Stimulated activated CD8-positive, alpha-beta memory T cell treated with anti-CD3 and anti-CD28 coated beads, Interleukin-12 subunit alpha, Interleukin-12 subunit beta, amount 100 ng/mL, for 4 hours (primary cell): ENCODE data around the gene TRABD2B.

Experiments used
- DNase-seq: peaks from one replicate; pipeline ENCODE4 v3.0.0-alpha.2; 2020; ENCODE audit warnings: low read depth

Gene TRABD2B

DNA sequence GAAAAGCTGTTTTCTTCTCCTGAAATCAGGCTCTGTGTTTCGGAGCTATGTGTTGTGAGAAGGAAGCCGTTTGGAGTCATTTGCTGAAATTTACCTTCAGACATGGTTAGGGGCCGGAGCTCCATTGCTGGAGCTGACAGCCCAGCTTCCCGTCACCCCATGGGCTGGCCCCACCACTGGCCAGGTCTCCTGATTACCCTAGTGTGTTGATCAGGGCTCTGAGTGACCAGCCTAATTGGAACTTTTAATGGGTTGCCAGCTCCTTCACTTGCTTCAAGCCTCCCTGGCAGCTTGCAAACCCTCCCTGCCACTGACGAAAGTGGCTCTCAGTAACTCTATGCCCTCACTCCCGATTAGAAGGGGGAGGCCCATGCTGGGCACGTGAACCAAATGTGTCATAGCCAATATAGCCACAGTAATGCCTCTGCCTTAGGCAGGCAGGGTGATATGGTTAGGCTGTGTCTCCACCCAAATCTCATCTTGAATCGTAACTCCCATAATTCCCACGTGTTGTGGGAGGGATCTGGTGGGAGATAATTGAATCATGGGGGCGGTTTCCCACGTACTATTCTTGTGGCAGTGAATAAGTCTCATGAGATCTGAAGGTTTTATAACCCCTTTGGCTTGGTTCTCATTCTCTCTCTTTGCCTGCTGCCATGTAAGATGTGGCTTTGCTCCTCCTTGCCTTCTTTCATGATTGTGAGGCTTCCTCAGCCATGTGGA, 224.1 kb downstream of the TRABD2B start:
- no peak for DNase-seq

DNA sequence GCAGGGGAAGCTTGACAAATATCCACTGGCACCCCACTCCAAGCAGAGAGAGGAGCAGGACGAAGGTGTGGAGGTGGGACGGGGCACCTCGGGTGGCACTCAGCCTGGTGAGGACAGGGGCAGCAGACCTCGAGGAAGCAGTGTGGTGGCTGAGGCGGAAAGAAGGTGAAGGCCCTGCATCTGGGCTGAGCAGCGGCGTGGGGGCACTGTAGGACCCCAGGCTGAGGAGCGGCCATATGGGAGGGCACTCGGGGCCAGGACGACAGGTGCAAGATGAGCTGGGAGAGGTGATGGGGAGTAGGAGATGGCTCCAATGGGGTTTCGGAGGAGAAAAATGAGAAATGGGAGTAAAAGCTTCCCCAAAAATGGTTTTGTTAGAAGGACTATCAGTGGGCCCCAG, 224.9 kb downstream of the TRABD2B start:
- DNase-seq, result no peak

GRCh38 chr1:47771751-47772150, 225.4 kb downstream of the TRABD2B start:
- DNase-seq, result no peak

GRCh38 chr1:47769983-47770382, 227.2 kb downstream of the TRABD2B start:
- no peak for DNase-seq

- no peak for DNase-seq
These were observed 227.9 kb downstream of the TRABD2B start for GRCh38 chr1:47769295-47769694.

GRCh38 chr1:47767741-47768100, 229.5 kb downstream of the TRABD2B start:
- DNase-seq, result no peak

DNA sequence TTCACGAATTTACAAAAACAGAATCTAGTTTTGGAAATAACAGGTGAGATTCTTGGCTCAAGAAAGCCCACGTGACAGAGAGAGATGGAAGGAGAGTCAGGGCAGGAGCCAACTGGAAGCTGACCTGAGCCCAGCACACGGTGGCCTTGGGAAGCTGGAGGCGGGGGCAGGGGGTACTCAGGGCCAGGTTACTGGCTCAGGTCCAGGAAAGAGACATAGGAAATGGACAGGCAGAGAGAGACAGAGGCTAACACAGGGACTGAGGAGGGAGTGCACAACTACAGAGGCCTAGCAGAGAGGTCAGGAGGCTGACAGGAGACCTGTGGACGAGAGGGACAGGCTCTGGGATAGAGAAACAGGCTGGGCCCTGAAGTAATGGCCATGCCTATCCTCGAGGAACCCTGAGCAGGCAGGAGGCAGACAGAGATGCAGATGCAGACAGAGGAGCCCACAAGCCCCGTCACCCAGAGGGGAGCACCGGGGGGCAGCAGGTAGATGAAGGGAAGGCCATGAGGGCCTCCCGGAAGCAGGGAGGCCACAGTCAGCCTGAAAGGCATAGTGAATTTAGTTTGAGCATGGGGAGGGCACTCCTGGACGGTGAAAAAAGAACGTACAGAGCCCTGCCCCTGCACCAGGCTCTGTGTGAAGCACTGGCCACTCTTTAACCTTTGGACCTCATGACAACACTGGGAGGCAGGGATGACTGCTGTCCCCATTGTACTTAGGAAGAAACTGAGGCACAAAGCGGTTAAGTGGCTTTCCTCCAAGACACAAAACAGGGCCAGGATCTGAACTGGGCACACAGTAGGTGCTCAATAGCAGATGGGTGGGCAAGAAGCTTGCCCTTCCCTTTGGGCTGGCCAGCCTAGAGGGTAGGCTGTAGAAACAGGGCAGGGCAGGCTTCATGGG, 230.1 kb downstream of the TRABD2B start:
- no peak for DNase-seq

DNA sequence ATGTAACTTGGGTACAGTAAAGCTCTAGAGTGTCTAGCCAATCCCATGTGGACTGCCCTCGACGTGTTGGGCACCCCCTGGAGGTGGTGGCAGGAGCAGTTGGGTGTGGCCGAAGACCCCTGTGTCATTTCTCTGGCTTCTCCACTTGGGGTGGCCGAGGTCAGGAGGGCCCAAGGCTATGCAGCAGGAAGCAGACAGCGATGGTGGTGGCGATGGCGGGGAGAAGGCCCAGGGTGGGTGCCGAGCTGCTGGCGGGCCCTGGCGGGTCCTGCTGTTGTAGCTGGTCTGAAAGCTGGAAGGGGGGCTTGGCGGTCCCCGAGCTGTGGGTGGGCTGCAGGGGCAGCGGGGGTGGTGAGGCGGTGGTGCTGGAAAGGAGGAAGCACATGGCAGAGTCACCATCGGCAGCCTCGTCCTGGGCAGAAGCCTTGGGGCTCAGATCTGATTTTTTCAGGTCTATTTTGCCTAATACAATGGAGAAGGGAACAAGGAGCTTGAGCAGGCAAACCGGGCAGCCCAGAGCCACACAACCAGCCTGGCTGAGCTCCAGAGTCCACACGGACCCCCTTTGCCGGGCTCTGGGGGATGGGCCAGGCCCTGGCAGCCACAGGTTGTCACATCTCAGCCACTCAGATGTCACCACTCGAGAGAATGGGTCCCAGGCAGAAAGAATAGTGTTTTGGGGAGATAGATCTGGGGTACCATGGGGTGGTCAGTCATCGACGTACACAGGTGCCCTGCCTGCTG, 231.3 kb downstream of the TRABD2B start:
- DNase-seq, result no peak

- no peak for DNase-seq
These were observed 231.9 kb downstream of the TRABD2B start for GRCh38 chr1:47765236-47765635.

DNA sequence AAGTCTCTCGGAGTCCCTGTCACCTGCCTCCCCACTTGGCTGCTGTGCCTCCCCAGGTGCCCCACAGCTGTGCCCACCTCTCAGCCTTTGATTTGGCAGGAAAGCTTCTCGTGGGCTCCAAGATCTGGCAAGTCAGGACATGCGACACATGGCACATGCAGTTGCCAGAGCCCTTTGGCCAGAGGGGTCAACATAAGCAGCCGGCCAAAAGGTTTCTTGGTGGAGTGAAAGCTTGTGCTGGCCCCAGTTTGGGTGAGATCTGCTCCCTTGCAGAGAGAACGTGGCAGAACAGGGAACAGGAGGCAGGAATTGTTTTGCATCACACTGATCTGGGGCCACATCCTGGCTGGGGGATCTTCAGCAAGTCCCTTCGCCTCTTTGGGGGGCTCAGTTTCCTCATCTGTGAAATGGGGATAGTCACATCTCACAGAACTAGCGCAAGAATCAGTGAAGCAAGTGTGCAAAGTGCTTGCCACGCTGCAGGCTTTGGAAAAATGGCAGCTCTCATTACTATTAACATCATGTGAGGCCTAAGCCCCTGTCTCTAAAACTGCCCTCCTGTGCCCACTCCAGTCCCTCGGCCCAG, 232.6 kb downstream of the TRABD2B start:
- no peak for DNase-seq

DNA sequence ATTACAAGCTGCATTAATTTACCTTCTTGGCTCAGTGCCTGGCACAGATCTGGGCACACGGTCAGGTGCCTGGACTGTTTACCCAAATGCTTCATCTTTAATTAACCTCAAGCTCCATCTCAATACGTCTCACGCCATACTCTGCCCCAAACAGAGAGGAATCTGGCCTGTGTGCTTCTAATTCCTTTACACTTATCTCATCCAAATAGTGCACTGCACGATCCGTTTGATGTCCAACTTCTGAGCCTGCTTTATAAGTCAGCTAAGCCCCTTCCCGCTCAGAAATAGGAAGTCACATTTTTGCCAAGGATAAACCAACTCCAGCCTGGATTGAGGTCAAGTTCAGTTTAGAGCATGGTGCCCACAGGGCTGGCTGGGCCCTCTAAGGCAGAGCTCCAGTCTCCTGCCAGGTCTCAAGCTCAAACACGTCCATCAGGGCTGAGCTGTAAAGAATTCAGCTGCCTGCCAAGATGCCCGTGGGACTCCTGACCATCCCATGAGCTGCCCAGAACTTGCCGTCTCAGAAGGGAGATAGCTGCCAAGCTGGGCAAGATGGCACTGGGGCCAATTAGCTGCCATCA, 233.5 kb downstream of the TRABD2B start:
- DNase-seq, result no peak

GRCh38 chr1:47761974-47762373, 235.2 kb downstream of the TRABD2B start:
- DNase-seq, result no peak

DNA sequence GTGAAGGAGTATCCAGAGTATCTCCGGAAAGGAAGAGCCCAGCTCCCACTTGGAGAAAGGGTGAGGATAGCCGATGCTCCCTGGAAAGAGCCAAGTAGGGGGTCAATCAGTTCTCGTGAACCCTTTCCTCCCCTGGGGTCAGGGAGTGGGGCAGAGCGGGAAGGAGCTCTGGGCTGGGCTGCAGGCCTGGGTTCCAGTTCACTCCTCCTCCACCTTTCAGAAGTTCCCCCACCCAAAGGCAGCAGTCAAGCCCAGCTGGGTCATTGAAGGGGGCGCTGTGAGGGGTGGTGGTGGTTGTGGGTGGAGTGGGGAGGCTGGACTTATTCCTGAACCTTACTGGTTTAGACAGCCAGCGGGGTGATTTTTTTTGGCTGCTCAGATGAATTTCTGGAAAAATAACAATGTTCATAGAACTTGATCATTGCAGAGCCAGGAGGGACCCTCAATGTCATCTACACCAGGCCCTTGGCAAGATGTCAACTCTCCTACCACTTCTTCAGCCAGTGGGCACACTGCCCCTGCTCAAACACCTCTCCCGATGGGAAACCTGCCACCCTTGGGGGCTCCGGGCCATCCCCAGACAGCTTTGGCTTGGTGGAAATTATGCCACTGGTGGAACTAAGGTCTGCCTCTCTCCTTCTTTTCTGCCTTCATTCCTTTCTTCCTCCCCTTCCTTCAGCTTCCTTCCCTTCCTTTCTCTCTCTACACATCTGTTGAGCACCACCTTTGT, 235.8 kb downstream of the TRABD2B start:
- no peak for DNase-seq

DNA sequence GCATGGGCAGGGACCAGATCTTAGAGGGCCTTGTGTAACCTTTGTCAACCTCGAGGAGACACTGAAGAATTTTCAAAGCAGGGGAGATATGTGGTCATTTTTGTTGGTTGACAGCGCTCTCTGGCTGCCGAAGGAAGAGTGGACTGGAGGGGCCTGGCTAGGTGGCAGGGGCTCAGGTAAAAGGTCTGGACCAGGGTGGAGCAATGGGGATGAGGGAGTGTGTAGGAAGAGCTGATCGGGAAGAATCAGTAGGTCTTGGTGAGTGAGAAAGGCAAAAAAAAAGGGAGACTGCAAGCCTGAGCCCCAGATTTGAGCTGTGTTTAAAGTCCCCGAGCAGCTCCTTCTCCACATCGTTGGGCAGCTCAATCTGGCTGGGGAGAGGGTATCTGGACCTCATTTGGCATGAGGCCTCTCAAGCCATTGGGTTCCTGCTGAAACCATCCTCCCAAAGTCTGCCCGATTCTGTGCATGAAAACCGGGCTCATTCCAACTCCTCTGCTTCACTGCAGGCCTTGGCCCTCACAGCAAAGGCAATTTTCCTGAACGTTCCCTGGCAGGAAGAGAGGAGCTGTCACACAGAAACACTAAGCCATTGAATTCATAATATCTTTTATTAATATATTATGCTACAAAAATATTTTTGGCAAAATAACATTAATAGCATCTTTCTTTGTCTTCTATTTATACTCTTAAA, 237.1 kb downstream of the TRABD2B start:
- no peak for DNase-seq

GRCh38 chr1:47759251-47759935, 237.8 kb downstream of the TRABD2B start:
- no peak for DNase-seq

DNA sequence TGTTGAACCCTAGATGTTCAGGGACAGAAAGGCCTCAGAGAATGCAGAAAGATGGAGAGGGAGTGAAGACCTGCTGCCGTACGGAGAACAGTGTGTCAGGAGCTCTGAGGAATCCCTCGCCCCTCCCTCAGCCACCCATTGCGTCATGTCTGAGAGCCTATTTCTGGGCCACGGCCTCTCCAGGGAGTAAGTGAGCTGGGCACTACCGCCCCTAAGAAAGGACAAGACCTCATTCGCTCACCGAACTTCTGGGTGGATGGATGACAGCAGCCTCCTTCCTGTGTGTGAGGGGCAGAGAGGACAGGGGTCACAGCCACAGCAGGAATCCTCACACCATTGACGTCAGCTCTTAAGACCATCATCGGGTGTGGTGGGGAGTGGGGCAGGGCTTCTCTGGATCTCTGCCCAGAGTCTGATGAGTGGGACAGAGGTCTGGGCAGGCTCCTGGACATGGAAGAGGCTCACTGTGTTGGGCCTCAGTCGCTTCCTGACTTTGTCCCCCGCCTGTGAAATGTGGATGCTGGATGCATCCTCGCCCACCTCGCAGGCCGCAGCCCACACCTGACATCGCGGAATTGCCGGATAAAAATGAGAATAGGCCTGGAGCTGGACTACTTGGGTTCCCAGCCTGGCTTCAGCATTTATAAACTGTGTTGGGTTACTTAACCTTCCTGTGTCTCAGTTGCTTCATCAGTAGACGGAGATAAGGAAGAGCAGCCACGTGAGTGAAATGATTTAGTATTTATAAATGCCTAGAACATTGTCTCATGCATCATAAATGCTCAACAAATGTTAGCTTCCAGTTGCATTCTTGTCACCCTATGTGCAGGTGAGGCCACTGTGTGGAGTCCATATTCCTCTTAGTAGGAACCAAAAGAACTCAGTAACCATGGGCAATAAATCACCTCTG, 238.6 kb downstream of the TRABD2B start:
- no peak for DNase-seq

DNA sequence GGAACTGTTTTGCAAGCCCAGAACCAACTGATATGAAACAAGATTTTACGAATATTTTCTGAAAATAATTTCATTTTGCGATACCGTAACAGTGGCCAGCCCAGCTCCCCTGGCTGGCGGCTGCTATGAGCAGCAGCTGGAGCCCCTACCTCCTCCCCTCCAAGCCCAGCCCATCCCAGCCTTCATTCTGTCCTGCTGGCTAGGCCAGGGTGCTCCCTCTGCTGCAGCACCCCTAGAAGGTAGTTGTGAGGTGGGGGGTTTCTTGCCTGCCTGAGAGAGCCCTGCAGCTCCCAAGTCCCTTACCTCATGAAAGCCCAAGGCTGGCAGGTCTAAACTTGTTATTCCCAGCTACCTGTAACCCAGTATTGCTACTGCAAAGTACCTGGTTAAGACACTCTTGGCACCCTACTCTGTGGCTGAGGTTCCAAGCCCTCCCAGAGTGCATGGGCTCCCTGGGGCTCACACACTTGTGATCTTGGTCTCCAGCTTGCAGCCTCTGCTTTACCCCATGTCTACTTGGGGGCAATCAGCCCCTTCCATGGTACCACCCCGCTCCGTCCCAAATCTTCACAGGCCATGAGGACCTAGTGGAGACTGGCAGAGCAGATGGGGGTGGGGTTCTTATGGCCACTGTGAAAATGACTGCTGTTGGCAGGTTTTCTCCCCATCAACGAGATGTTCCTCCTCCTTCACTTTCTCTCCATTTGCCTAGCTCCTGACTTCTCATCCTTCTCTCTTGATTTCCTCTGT, 239.8 kb downstream of the TRABD2B start:
- no peak for DNase-seq

- no peak for DNase-seq
These were observed 240.8 kb downstream of the TRABD2B start for GRCh38 chr1:47756411-47756810.
